IMR-90 (cell line): ENCODE results near the gene IPMK. TPM values are rescaled to one million over a fixed set of nuclear protein-coding genes. Genes with fewer than 3 reads are reported as not detected.
"Not testable (repeated sequence)": the region's sequence is repeated elsewhere in the genome, so short reads cannot be mapped to it uniquely, and the experiment has no call there.

Experiments used
- ATAC-seq: fragments of 200-7000 bp; cut with Tn5 transposase; 2 replicates; pipeline ENCODE4 v1.9.1; 2020; ENCODE audit warnings: low read depth, mild to moderate bottlenecking, moderate library complexity
- BruUV-seq: library from RNA; stranded (reverse); fragments of 400-500 nt; replicated peaks from 2 replicates; lab custom pipeline; 2021; lab: Mats Ljungman, UMichigan
- CTCF ChIA-PET: fragments of 300-600 bp; formaldehyde crosslinking; extraction: SDS; loops from one replicate; lab custom pipeline; 2021; ENCODE audit warnings: antibody characterized with exemption; lab: Yijun Ruan, JAX
- POLR2A ChIA-PET: fragments of 300-600 bp; sonication (Branson Sonifier 250); formaldehyde crosslinking; loops from one replicate; lab custom pipeline; 2022; ENCODE audit warnings: antibody characterized with exemption; ENCODE audit not compliant: unreplicated experiment; lab: Charles Lee
- DNase-seq: peaks from one replicate; pipeline ENCODE4 v3.0.0; 2013
- H2AFZ ChIP-seq: replicated peaks from 2 replicates; pipeline ENCODE3; 2013; ENCODE audit warnings: low read length, mild to moderate bottlenecking; ENCODE audit not compliant: poor library complexity
- H2AK5ac ChIP-seq: 2 replicates; pipeline ENCODE4 v1.6.1; 2013; ENCODE audit warnings: low read depth, low read length, inconsistent platforms
- H2AK9ac ChIP-seq: replicated peaks from 2 replicates; pipeline ENCODE3; 2013; ENCODE audit warnings: mild to moderate bottlenecking, low read depth, low read length, moderate library complexity; ENCODE audit not compliant: poor library complexity
- H2BK120ac ChIP-seq: 2 replicates; pipeline ENCODE4 v1.6.1; 2013; ENCODE audit warnings: low read depth, low read length, inconsistent platforms
- H2BK15ac ChIP-seq: 3 replicates; pipeline ENCODE4 v1.6.1; 2013; ENCODE audit warnings: low read depth, low read length, inconsistent platforms
- H2BK20ac ChIP-seq: 2 replicates; pipeline ENCODE4 v1.6.1; 2013; ENCODE audit warnings: low read depth, mild to moderate bottlenecking, inconsistent platforms, low read length, moderate library complexity
- H2BK5ac ChIP-seq: 2 replicates; pipeline ENCODE4 v1.6.1; 2013; ENCODE audit warnings: mild to moderate bottlenecking, low read depth, low read length, inconsistent platforms; ENCODE audit not compliant: poor library complexity, severe bottlenecking
- H3K14ac ChIP-seq: replicated peaks from 2 replicates; pipeline ENCODE4 v1.6.1; 2013; ENCODE audit warnings: low read depth, low read length, inconsistent platforms
- H3K18ac ChIP-seq: 2 replicates; pipeline ENCODE4 v1.6.1; 2013; ENCODE audit warnings: low read depth, low read length, control low read depth
- H3K23ac ChIP-seq: 2 replicates; pipeline ENCODE4 v1.6.1; 2013; ENCODE audit warnings: low read depth, low read length, inconsistent platforms
- H3K27ac ChIP-seq: 2 replicates; pipeline ENCODE4 v1.5.1; 2013; ENCODE audit warnings: mild to moderate bottlenecking, control low read depth, low read length; ENCODE audit not compliant: insufficient read depth
- H3K27me3 ChIP-seq: 2 replicates; pipeline ENCODE4 v1.6.1; 2013; ENCODE audit warnings: low read length; ENCODE audit not compliant: control insufficient read depth, insufficient read depth
- H3K36me3 ChIP-seq: 2 replicates; pipeline ENCODE4 v1.6.1; 2013; ENCODE audit warnings: low read length, mixed read lengths; ENCODE audit not compliant: control insufficient read depth, insufficient read depth
- H3K4ac ChIP-seq: 2 replicates; pipeline ENCODE4 v1.6.1; 2013; ENCODE audit warnings: low read depth, low read length, inconsistent platforms
- H3K4me1 ChIP-seq: 2 replicates; pipeline ENCODE4 v1.6.1; 2013; ENCODE audit warnings: low read length, mixed read lengths; ENCODE audit not compliant: control insufficient read depth, insufficient read depth
- H3K4me2 ChIP-seq: 2 replicates; pipeline ENCODE4 v1.6.1; 2013; ENCODE audit warnings: low read depth, mild to moderate bottlenecking, control low read depth, low read length, moderate library complexity
- H3K4me3 ChIP-seq: 2 replicates; pipeline ENCODE4 v1.5.1; 2013; ENCODE audit warnings: low read depth, mild to moderate bottlenecking, control low read depth, low read length, moderate library complexity; ENCODE audit not compliant: insufficient read depth
- H3K56ac ChIP-seq: 2 replicates; pipeline ENCODE4 v1.6.1; 2013; ENCODE audit warnings: low read length, inconsistent platforms; ENCODE audit not compliant: insufficient read depth; ENCODE audit errors: extremely low read depth
- H3K79me1 ChIP-seq, 2 experiments: 2 replicates each; pipeline ENCODE4 v1.6.1; 2013; ENCODE audit warnings: low read length in 2 of 2, inconsistent platforms in 1 of 2, low read depth in 1 of 2
- H3K9ac ChIP-seq: 2 replicates; pipeline ENCODE4 v1.6.1; 2013; ENCODE audit warnings: low read depth, low read length, control low read depth
- H3K9me1 ChIP-seq: 2 replicates; pipeline ENCODE4 v1.6.1; 2013; ENCODE audit warnings: low read length, inconsistent platforms; ENCODE audit not compliant: insufficient read depth
- H3K9me3 ChIP-seq: 2 replicates; pipeline ENCODE4 v1.6.1; 2013; ENCODE audit warnings: low read length; ENCODE audit not compliant: control insufficient read depth, insufficient read depth
- H4K20me1 ChIP-seq: 2 replicates; pipeline ENCODE4 v1.6.1; 2013; ENCODE audit warnings: low read length, inconsistent platforms; ENCODE audit not compliant: insufficient read depth
- H4K5ac ChIP-seq: 2 replicates; pipeline ENCODE4 v1.6.1; 2013; ENCODE audit warnings: mild to moderate bottlenecking, low read depth, low read length, control low read depth
- H4K8ac ChIP-seq, 2 experiments: 2 replicates each; pipeline ENCODE4 v1.6.1; 2013; ENCODE audit warnings: low read depth in 2 of 2, low read length in 2 of 2, control low read depth in 1 of 2, inconsistent platforms in 1 of 2
- H4K91ac ChIP-seq: 2 replicates; pipeline ENCODE4 v1.6.1; 2013; ENCODE audit warnings: low read depth, low read length, inconsistent platforms; ENCODE audit not compliant: insufficient read depth
- CEBPB ChIP-seq: IDR thresholded peaks from 2 replicates; pipeline ENCODE4 v1.6.1; 2012; ENCODE audit warnings: low read depth, low read length, improper control_type of control experiment
- ELK1 ChIP-seq: fragments of 150-350 bp; IDR thresholded peaks from 2 replicates; pipeline ENCODE4 v1.6.1; 2016; ENCODE audit warnings: low read depth, mild to moderate bottlenecking, low read length, moderate library complexity, borderline replicate concordance
- FOS ChIP-seq: fragments of 150-350 bp; IDR thresholded peaks from 2 replicates; pipeline ENCODE4 v1.6.1; 2016; ENCODE audit warnings: low read depth, low read length
- WGBS, 2 experiments: methylation state at CpG; one replicate each; pipeline versions ENCODE4 v1.1.5 to v1.1.7; 2013; ENCODE audit warnings: missing lambda C conversion rate in 2 of 2; ENCODE audit not compliant: insufficient read length in 1 of 2; ENCODE audit errors: extremely low coverage in 2 of 2; 5-methylcytosine and 5-hydroxymethylcytosine counted together
- dilution Hi-C: fragments of 300-500 bp; cut with HindIII; formaldehyde crosslinking; loops from one replicate; pipeline ENCODE4 v1.14.3; 2018; ENCODE audit warnings: low sequenced_read_pairs; ENCODE audit not compliant: unreplicated experiment
- in situ Hi-C: fragments of 300-500 bp; cut with MboI; formaldehyde crosslinking; loops from 3 replicates; pipeline ENCODE4 v1.14.3; 2019; ENCODE audit warnings: low sequenced_read_pairs, inconsistent platforms, mixed read lengths
- intact Hi-C: fragments of 100-400 bp; cut with micrococcal nuclease; formaldehyde crosslinking; loops from 2 replicates; pipeline ENCODE4 v1.10.0; 2022
- polyA plus RNA-seq, 3 experiments: library from polyadenylated mRNA; depleted of rRNA; stranded (reverse); fragments of >200 nt; gene quantifications; 2 replicates each; pipeline ENCODE4 v1.2.3, GENCODE V29; 2012; ENCODE audit warnings: low replicate concordance in 1 of 3
- total RNA-seq: library from RNA; depleted of rRNA; stranded (reverse); fragments of >200 nt; gene quantifications from 2 replicates; pipeline ENCODE4 v1.2.3, GENCODE V29; 2012

IPMK gene
- total and polyA plus RNA-seq, 2 of the 4 experiments (the other 2 are of a cell fraction), result 0.89 to 2.0 TPM

- Histone ChIP-seq H4K20me1 (no peaks in the 10 kb centered on the region), H2AFZ (no peak overlapping the region), H2BK20ac (peak overlapping the region; percentile 86), H3K27ac (peak overlapping the region; percentile 52; the same call in 1 of the 2 replicates), H3K4ac (peak overlapping the region; percentile 77), H4K8ac (peak overlapping the region in 1 of 2 experiments; percentile 57; a peak in 2 of 4 replicates), H2BK5ac (peak overlapping the region; percentile 83), H4K5ac (0 out of 2 replicates have a peak overlapping the region, but pooled peaks have one; percentile 4), H2AK9ac (no peak overlapping the region), H3K9me3 (no peaks in the 10 kb centered on the region), H3K18ac (peak overlapping the region; percentile 82; the same call in 1 of the 2 replicates), H3K23ac (peak overlapping the region; percentile 30; the same call in 1 of the 2 replicates), H2BK15ac (peak overlapping the region; percentile 85; the same call in 2 of the 3 replicates), H3K4me1 (peaks cover 18% of the 10 kb centered on the region), H3K14ac (peak overlapping the region; percentile 69), H2BK120ac (peak overlapping the region; percentile 82), H4K91ac (peak overlapping the region; percentile 68), H3K36me3 (peaks cover 5% of the 10 kb centered on the region), H3K9ac (no peak overlapping the region), H2AK5ac (peak overlapping the region; percentile 93), H3K56ac (peak overlapping the region; percentile 27; the same call in 1 of the 2 replicates), H3K79me1 (peaks cover 20 to 34% of the 10 kb centered on the region in 2 experiments; a peak in 3 of 4 replicates), H3K4me3 (no peak overlapping the region), H3K9me1 (peaks cover 8% of the 10 kb centered on the region), H3K27me3 (no peaks in the 10 kb centered on the region), H3K4me2 (peak overlapping the region; percentile 70; the same call in 1 of the 2 replicates)
- ChIA-PET CTCF (interaction anchor here (1.3 kb wide), 1 partner anchor 59 kb away, joined by 3 read pairs; no protein-coding TSS in a partner anchor), POLR2A (no interaction called here)
- no TSS peak for BruUV-seq
- in situ Hi-C loops, result no loop called here
- WGBS, 2 experiments, result no CpG with 5 or more reads among the region's 3 CpGs
- dilution Hi-C loops, result no loop called here
- 0 out of 2 replicates have a peak, but pooled peaks have one; percentile 1 for TF ChIP-seq CEBPB
- no peak for TF ChIP-seq ELK1
- TF ChIP-seq FOS, result peak; percentile 86; the same call in 1 of the 2 replicates
- peak; percentile 92 for DNase-seq
- intact Hi-C loops, result loop anchor here (10.0 kb wide), 1 partner anchor 1422 kb away; no protein-coding TSS in a partner anchor
- ATAC-seq, result peak; percentile 86
Observed at GRCh38 chr10:58237014-58237834, 30.5 kb downstream of the IPMK start.

GRCh38 chr10:58229856-58230255, 37.8 kb downstream of the IPMK start:
- H4K91ac ChIP-seq, ATAC-seq, H3K56ac ChIP-seq, H3K23ac ChIP-seq, H3K9me1 ChIP-seq, H3K9ac ChIP-seq, H3K4me3 ChIP-seq, CTCF ChIA-PET, H3K14ac ChIP-seq, H3K27me3 ChIP-seq, in situ Hi-C loops, H3K36me3 ChIP-seq, dilution Hi-C loops, H3K9me3 ChIP-seq, H4K8ac ChIP-seq, H2BK15ac ChIP-seq, H2BK20ac ChIP-seq, H2BK5ac ChIP-seq, BruUV-seq, H2AK9ac ChIP-seq, H3K27ac ChIP-seq, H4K5ac ChIP-seq, DNase-seq, H3K18ac ChIP-seq, H3K4me1 ChIP-seq, H3K79me1 ChIP-seq, H3K4me2 ChIP-seq, H2AFZ ChIP-seq, H4K20me1 ChIP-seq, H2AK5ac ChIP-seq, H2BK120ac ChIP-seq, POLR2A ChIA-PET, H3K4ac ChIP-seq: not testable (repeated sequence)
- intact Hi-C loops, result loop anchor here (10.0 kb wide), 1 partner anchor 1415 kb away; no protein-coding TSS in a partner anchor
- WGBS, 2 experiments, result no CpG with 5 or more reads among the region's 7 CpGs
